Stimulated activated CD4-positive, alpha-beta T cell treated with anti-CD3 and anti-CD28 coated beads, Interleukin-1b, Interleukin-23, amount 100 ng/mL, for 24 hours (primary cell): ENCODE results near the gene KIAA1614.

Experiments
- DNase-seq, 4 experiments: peaks; one replicate each; pipeline ENCODE4 v3.0.0-alpha.2; 2020; ENCODE audit warnings: low read depth in 4 of 4, low spot score in 1 of 4

Gene KIAA1614

GRCh38 chr1:180925471-180926051 lies 12.9 kb downstream of the KIAA1614 start:
- DNase-seq = no peak

GRCh38 chr1:180926164-180926981 lies 13.7 kb downstream of the KIAA1614 start:
- no peak for DNase-seq

- DNase-seq = no peak
Observed at GRCh38 chr1:180927348-180927747, 14.7 kb downstream of the KIAA1614 start.

- no peak for DNase-seq
Observed at GRCh38 chr1:180927841-180928240, 15.1 kb downstream of the KIAA1614 start.

GRCh38 chr1:180928331-180929230 lies 15.9 kb downstream of the KIAA1614 start:
- no peak for DNase-seq

- no peak for DNase-seq
Observed at GRCh38 chr1:180929389-180929788, 16.7 kb downstream of the KIAA1614 start.

- DNase-seq = no peak
Observed at GRCh38 chr1:180930687-180931086, 18.0 kb downstream of the KIAA1614 start.

- no peak for DNase-seq
Observed at GRCh38 chr1:180931529-180931928, 18.8 kb downstream of the KIAA1614 start.

- DNase-seq = no peak
Observed at GRCh38 chr1:180932378-180932777, 19.7 kb downstream of the KIAA1614 start.

- DNase-seq = no peak
Observed at GRCh38 chr1:180933141-180933540, 20.4 kb downstream of the KIAA1614 start.

GRCh38 chr1:180934563-180934962 lies 21.9 kb downstream of the KIAA1614 start:
- no peak for DNase-seq

- DNase-seq = no peak
Observed at GRCh38 chr1:180935326-180936109, 22.8 kb downstream of the KIAA1614 start.

GRCh38 chr1:180936110-180937011 lies 23.7 kb downstream of the KIAA1614 start:
- DNase-seq = no peak

- no peak for DNase-seq
Observed at GRCh38 chr1:180937012-180937372, 24.3 kb downstream of the KIAA1614 start.

- DNase-seq = no peak
Observed at GRCh38 chr1:180937624-180938225, 25.0 kb downstream of the KIAA1614 start.

- DNase-seq = no peak
Observed at GRCh38 chr1:180939073-180939710, 26.5 kb downstream of the KIAA1614 start.

- DNase-seq = no peak
Observed at GRCh38 chr1:180939711-180940103, 27.0 kb downstream of the KIAA1614 start.

- DNase-seq = no peak
Observed at GRCh38 chr1:180940445-180940844, 27.7 kb downstream of the KIAA1614 start.
